Progenitor cell of endocrine pancreas (in vitro differentiated cells): Measurements from ENCODE around the gene DGKQ. TPM values are rescaled to one million over a fixed set of nuclear protein-coding genes. Genes with fewer than 3 reads are reported as not detected.

Source experiments
- DNase-seq: peaks from one replicate; pipeline ENCODE4 v3.0.0; 2021; ENCODE audit warnings: low spot score; ENCODE audit not compliant: unreplicated experiment
- H3K27ac Mint-ChIP-seq: 2 replicates; pipeline ENCODE4 v1.8.0; 2021; ENCODE audit warnings: mild to moderate bottlenecking, moderate library complexity, mixed read lengths
- H3K27me3 Mint-ChIP-seq: 2 replicates; pipeline ENCODE4 v1.8.0; 2021; ENCODE audit warnings: mixed read lengths
- H3K36me3 Mint-ChIP-seq: 2 replicates; pipeline ENCODE4 v1.8.0; 2022; ENCODE audit warnings: mixed read lengths; ENCODE audit not compliant: insufficient read depth
- H3K4me1 Mint-ChIP-seq: 2 replicates; pipeline ENCODE4 v1.8.0; 2021; ENCODE audit warnings: low read depth, mixed read lengths
- H3K4me3 Mint-ChIP-seq: 2 replicates; pipeline ENCODE4 v1.8.0; 2021; ENCODE audit warnings: low read depth, mild to moderate bottlenecking, moderate library complexity, mixed read lengths
- H3K9me3 Mint-ChIP-seq: 2 replicates; pipeline ENCODE4 v1.8.0; 2021; ENCODE audit warnings: low read depth, mixed read lengths
- CTCF ChIP-seq: fragments of 200-600 bp; sonication (generic); IDR thresholded peaks from one replicate; pipeline ENCODE4 v1.5.0; 2021; ENCODE audit warnings: antibody characterized with exemption, mild to moderate bottlenecking; ENCODE audit not compliant: unreplicated experiment
- long read RNA-seq: library from polyadenylated mRNA; unstranded; transcript quantifications from one replicate; pipeline ENCODE4 v2.0.0, GENCODE V29; 2020
- total RNA-seq: library from RNA; stranded (reverse); gene quantifications from 2 replicates; pipeline ENCODE4 v1.2.1, GENCODE V29; 2021

Gene DGKQ
- 21.6 and 24.9 TPM in 2 replicates for total RNA-seq
- long read RNA-seq, partial matches to known transcripts = 0 of 2 reads
- long read RNA-seq, other reads (novel, unspliced or antisense) = 2 of 2 reads

GRCh38 chr4:973431-974397 is at the start of gene DGKQ:
TSS of gene DGKQ (minus strand) at chr4:973569. CDS start at chr4:973482, 87 bp downstream.
- DNase-seq = peak; percentile 78
- Mint-ChIP-seq H3K27ac (no peak within 1 kb of the TSS), H3K4me3 (peak within 1 kb of the TSS; percentile 56), H3K4me1 (no peaks in the 10 kb centered on the region), H3K9me3 (no peaks in the 10 kb centered on the region), H3K27me3 (peaks cover 4% of the 10 kb centered on the region), H3K36me3 (no peaks in the 10 kb centered on the region)
- no peak for TF ChIP-seq CTCF

GRCh38 chr4:1022739-1023066 is 49.3 kb upstream of the DGKQ start:
- Mint-ChIP-seq H3K9me3 (no peaks in the 10 kb centered on the region), H3K4me3 (no peak overlapping the region), H3K4me1 (peaks cover 10% of the 10 kb centered on the region), H3K27me3 (no peaks in the 10 kb centered on the region), H3K27ac (no peak overlapping the region), H3K36me3 (peaks cover 8% of the 10 kb centered on the region)
- DNase-seq = no peak
- no peak for TF ChIP-seq CTCF

- Mint-ChIP-seq H3K4me3 (no peak overlapping the region), H3K27me3 (no peaks in the 10 kb centered on the region), H3K9me3 (no peaks in the 10 kb centered on the region), H3K4me1 (peaks cover 10% of the 10 kb centered on the region), H3K27ac (no peak overlapping the region), H3K36me3 (peaks cover 8% of the 10 kb centered on the region)
- TF ChIP-seq CTCF = no peak
- no peak for DNase-seq
These were observed 48.8 kb upstream of the DGKQ start for GRCh38 chr4:1022051-1022738.

- no peak for TF ChIP-seq CTCF
- Mint-ChIP-seq H3K27me3 (no peaks in the 10 kb centered on the region), H3K9me3 (no peaks in the 10 kb centered on the region), H3K4me3 (no peak overlapping the region), H3K36me3 (peaks cover 8% of the 10 kb centered on the region), H3K27ac (no peak overlapping the region), H3K4me1 (peaks cover 10% of the 10 kb centered on the region)
- no peak for DNase-seq
These were observed 48.1 kb upstream of the DGKQ start for GRCh38 chr4:1021386-1022050.
